Astrocyte (in vitro differentiated cells and primary cell): ENCODE data around the gene USP49. TPM values are rescaled to one million over a fixed set of nuclear protein-coding genes. Genes with fewer than 3 reads are reported as not detected.

Source experiments
- DNase-seq: peaks from one replicate; pipeline ENCODE4 v3.0.0-alpha.2; 2010; ENCODE audit warnings: low read depth
- FAIRE-seq: peaks from 2 replicates; lab custom pipeline; 2011; peaks lifted over from hg19 to GRCh38; lab: Jason Lieb, UNC
- H2AFZ ChIP-seq: 2 replicates; pipeline ENCODE4 v1.6.0; 2012; ENCODE audit warnings: low read depth, low read length, inconsistent platforms
- H3K27ac ChIP-seq: 2 replicates; pipeline ENCODE4 v1.5.1; 2011; ENCODE audit warnings: low read depth, low read length, inconsistent platforms
- H3K27me3 ChIP-seq: 2 replicates; pipeline ENCODE4 v1.6.0; 2011; ENCODE audit warnings: low read length, inconsistent platforms; ENCODE audit not compliant: insufficient read depth
- H3K36me3 ChIP-seq: 2 replicates; pipeline ENCODE4 v1.5.1; 2011; ENCODE audit warnings: low read length, inconsistent platforms; ENCODE audit not compliant: insufficient read depth
- H3K4me1 ChIP-seq: 2 replicates; pipeline ENCODE4 v1.5.1; 2011; ENCODE audit warnings: low read length, inconsistent platforms; ENCODE audit not compliant: insufficient read depth
- H3K4me2 ChIP-seq: 2 replicates; pipeline ENCODE4 v1.6.0; 2012; ENCODE audit warnings: low read length, inconsistent platforms
- H3K4me3 ChIP-seq: 2 replicates; pipeline ENCODE4 v1.5.1; 2011; ENCODE audit warnings: low read depth, mild to moderate bottlenecking, low read length, inconsistent platforms; ENCODE audit not compliant: insufficient read depth
- H3K79me2 ChIP-seq: 2 replicates; pipeline ENCODE4 v1.6.0; 2012; ENCODE audit warnings: mild to moderate bottlenecking, low read length, inconsistent platforms; ENCODE audit not compliant: insufficient read depth
- H3K9ac ChIP-seq: 2 replicates; pipeline ENCODE4 v1.6.0; 2012; ENCODE audit warnings: mild to moderate bottlenecking, low read length, inconsistent platforms
- H3K9me3 ChIP-seq: 2 replicates; pipeline ENCODE4 v1.5.1; 2012; ENCODE audit warnings: low read depth, mild to moderate bottlenecking, low read length, inconsistent platforms; ENCODE audit not compliant: insufficient read depth
- H4K20me1 ChIP-seq: 2 replicates; pipeline ENCODE4 v1.6.0; 2012; ENCODE audit warnings: low read length, inconsistent platforms; ENCODE audit not compliant: insufficient read depth
- H3K27ac Mint-ChIP-seq: one replicate; pipeline ENCODE4 v1.8.0; 2021; ENCODE audit warnings: mild to moderate bottlenecking, mixed read lengths; ENCODE audit not compliant: unreplicated experiment
- H3K27me3 Mint-ChIP-seq: one replicate; pipeline ENCODE4 v1.8.0; 2021; ENCODE audit warnings: low read depth, mixed read lengths; ENCODE audit not compliant: unreplicated experiment
- H3K36me3 Mint-ChIP-seq: one replicate; pipeline ENCODE4 v1.8.0; 2021; ENCODE audit warnings: low read depth, mixed read lengths; ENCODE audit not compliant: unreplicated experiment
- H3K4me1 Mint-ChIP-seq: one replicate; pipeline ENCODE4 v1.8.0; 2021; ENCODE audit warnings: low read depth, mixed read lengths; ENCODE audit not compliant: unreplicated experiment
- H3K4me3 Mint-ChIP-seq: one replicate; pipeline ENCODE4 v1.8.0; 2021; ENCODE audit warnings: mild to moderate bottlenecking, moderate library complexity, mixed read lengths; ENCODE audit not compliant: unreplicated experiment
- H3K9me3 Mint-ChIP-seq: one replicate; pipeline ENCODE4 v1.8.0; 2021; ENCODE audit warnings: mild to moderate bottlenecking, mixed read lengths; ENCODE audit not compliant: unreplicated experiment
- EZH2 ChIP-seq: IDR thresholded peaks from 2 replicates; pipeline ENCODE4 v1.6.1; 2012; ENCODE audit warnings: mild to moderate bottlenecking, low read length, inconsistent platforms; ENCODE audit not compliant: insufficient read depth
- total RNA-seq: library from RNA; stranded (reverse); gene quantifications from 2 replicates; pipeline ENCODE4 v1.2.1, GENCODE V29; 2021
- TF ChIP-seq, protein P1 (sequence below): IDR thresholded peaks from 2 replicates; pipeline ENCODE4 v1.5.1; 2011; ENCODE audit warnings: low read depth, mild to moderate bottlenecking, inconsistent platforms, low read length, moderate library complexity; ENCODE audit not compliant: insufficient read depth

Gene USP49
- total RNA-seq, 1 donor from 2014 or later, result 5.5 TPM

- no peaks in the 10 kb centered on the region for H3K36me3 Mint-ChIP-seq
- Histone ChIP-seq H3K36me3 (no peaks in the 10 kb centered on the region), H3K4me1 (no peaks in the 10 kb centered on the region), H4K20me1 (no peaks in the 10 kb centered on the region), H3K79me2 (no peaks in the 10 kb centered on the region), H3K9me3 (no peaks in the 10 kb centered on the region), H3K27ac (no peak overlapping the region), H3K4me3 (no peak overlapping the region), H3K9ac (no peak overlapping the region), H3K4me2 (no peak overlapping the region), H2AFZ (no peak overlapping the region), H3K27me3 (peaks cover 3% of the 10 kb centered on the region)
- peaks cover 13% of the 10 kb centered on the region for H3K4me1 Mint-ChIP-seq
- DNase-seq (no peak), FAIRE-seq (no peak)
- no peak overlapping the region for H3K4me3 Mint-ChIP-seq
- H3K27me3 Mint-ChIP-seq, result peaks cover 13% of the 10 kb centered on the region
- TF ChIP-seq, protein P1, sequence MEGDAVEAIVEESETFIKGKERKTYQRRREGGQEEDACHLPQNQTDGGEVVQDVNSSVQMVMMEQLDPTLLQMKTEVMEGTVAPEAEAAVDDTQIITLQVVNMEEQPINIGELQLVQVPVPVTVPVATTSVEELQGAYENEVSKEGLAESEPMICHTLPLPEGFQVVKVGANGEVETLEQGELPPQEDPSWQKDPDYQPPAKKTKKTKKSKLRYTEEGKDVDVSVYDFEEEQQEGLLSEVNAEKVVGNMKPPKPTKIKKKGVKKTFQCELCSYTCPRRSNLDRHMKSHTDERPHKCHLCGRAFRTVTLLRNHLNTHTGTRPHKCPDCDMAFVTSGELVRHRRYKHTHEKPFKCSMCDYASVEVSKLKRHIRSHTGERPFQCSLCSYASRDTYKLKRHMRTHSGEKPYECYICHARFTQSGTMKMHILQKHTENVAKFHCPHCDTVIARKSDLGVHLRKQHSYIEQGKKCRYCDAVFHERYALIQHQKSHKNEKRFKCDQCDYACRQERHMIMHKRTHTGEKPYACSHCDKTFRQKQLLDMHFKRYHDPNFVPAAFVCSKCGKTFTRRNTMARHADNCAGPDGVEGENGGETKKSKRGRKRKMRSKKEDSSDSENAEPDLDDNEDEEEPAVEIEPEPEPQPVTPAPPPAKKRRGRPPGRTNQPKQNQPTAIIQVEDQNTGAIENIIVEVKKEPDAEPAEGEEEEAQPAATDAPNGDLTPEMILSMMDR, result no peak
- no peak for TF ChIP-seq EZH2
- H3K27ac Mint-ChIP-seq, result no peak overlapping the region
- H3K9me3 Mint-ChIP-seq, result peaks cover 2% of the 10 kb centered on the region
Observed at GRCh38 chr6:41759106-41759904, 135.9 kb downstream of the USP49 start.

- no peaks in the 10 kb centered on the region for H3K36me3 ChIP-seq
- Mint-ChIP-seq H3K4me1 (peaks cover 13% of the 10 kb centered on the region), H3K27ac (peak overlapping the region; percentile 53), H3K9me3 (peaks cover 2% of the 10 kb centered on the region), H3K27me3 (peaks cover 16% of the 10 kb centered on the region), H3K4me3 (no peak overlapping the region), H3K36me3 (no peaks in the 10 kb centered on the region)
- no peak overlapping the region for H3K4me3 ChIP-seq
- no peak overlapping the region for H3K9ac ChIP-seq
- H3K27ac ChIP-seq, result no peak overlapping the region
- no peak overlapping the region for H3K4me2 ChIP-seq
- no peaks in the 10 kb centered on the region for H3K79me2 ChIP-seq
- no peaks in the 10 kb centered on the region for H4K20me1 ChIP-seq
- peaks cover 9% of the 10 kb centered on the region for H3K27me3 ChIP-seq
- no peaks in the 10 kb centered on the region for H3K9me3 ChIP-seq
- H2AFZ ChIP-seq, result no peak overlapping the region
- no peaks in the 10 kb centered on the region for H3K4me1 ChIP-seq
- FAIRE-seq, result no peak
- no peak for DNase-seq
- TF ChIP-seq, protein P1, result no peak
- TF ChIP-seq EZH2, result no peak
Observed at GRCh38 chr6:41758641-41759035, 136.5 kb downstream of the USP49 start.
